HG03469 (cell line): ENCODE results near the gene GALNT6.
"Not testable (repeated sequence)": the region's sequence is repeated elsewhere in the genome, so short reads cannot be mapped to it uniquely, and the experiment has no call there.

Experiments used
- ATAC-seq: cut with Tn5 transposase; IDR thresholded peaks from one replicate; pipeline ENCODE4 v1.9.1; 2021; ENCODE audit warnings: mild to moderate bottlenecking, moderate library complexity, moderate number of reproducible peaks; ENCODE audit not compliant: unreplicated experiment

Gene GALNT6

GRCh38 chr12:51360315-51360714 is 30.9 kb downstream of the GALNT6 start:
- no peak for ATAC-seq

DNA sequence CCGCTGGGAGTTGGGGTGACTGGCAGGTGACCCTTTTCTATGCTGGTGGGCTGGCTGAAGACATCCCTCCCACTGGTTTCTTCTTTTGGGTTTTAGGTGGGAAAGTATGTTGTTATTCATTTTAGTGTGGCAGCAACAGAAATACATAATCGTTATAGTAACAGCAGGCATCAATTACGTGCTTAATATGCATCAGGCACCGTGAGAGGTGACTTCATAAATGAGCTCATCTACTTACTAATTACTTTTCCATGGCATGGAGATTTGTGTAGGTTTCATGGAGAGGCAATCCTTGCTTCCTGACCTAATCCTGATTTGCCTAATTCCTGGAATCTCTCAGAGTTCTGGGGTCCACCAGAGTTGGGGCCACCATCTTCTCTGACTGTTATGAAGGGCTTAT is 31.4 kb downstream of the GALNT6 start:
- no peak for ATAC-seq

DNA sequence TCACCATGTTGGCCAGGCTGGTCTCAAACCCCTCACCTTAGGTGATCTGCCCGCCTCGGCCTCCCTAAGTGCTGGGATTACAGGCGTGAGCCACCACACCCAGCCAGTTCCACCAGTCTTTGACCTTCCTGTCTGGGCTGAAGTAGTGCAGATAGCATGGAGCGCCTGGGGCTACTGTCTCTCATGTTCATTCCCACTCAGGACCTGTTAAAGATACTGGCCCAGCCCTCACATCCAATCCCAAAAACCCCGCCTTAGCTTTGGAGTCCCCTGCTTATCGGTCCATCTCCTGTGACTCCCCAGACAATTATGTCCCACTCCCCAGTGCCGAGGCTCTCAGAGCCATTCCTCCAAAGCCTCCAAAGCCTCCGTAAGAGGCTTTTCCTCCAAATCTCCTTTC is 32.7 kb downstream of the GALNT6 start:
- ATAC-seq: no peak

DNA sequence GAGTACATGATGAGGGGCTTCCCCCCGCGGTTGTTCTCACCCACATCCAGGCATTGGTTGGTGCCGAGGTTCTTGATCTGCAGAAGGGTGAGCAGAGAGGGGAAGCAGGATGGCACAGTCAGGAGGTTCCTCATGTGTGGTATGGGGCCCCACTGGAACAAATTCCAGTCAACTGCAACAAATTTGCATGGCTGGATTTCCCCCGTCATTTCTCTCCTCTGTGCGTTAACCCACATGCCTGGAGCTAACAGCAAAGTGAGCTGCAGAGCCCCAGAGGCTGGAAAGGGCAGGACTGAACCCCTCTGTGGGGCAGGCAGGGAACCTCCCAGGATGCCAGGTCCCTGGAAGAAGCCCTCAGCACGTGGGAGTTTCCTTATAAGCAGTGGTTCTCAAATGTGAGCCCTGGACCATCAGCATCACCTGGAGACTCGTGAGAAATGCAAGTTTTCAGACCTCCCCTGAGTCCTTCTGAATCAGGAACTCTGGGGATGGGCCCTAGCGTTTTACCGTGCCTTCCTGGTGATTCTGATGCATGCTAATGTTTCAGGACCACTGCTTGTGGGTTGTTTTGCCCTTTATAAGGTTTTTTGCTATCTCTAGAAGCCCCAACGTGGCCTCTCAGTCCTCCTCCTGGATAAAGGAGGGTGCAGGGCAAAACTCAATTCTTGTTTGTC is 33.7 kb downstream of the GALNT6 start:
- no peak for ATAC-seq

GRCh38 chr12:51351913-51352532 is 39.2 kb downstream of the GALNT6 start:
- ATAC-seq: no peak

GRCh38 chr12:51349026-51349425 is 42.2 kb downstream of the GALNT6 start:
- no peak for ATAC-seq

- ATAC-seq: no peak
Observed at GRCh38 chr12:51348116-51348515, 43.1 kb downstream of the GALNT6 start.

- no peak for ATAC-seq
Observed at GRCh38 chr12:51346581-51346980, 44.6 kb downstream of the GALNT6 start, which contains the start of gene CELA1. Gene CELA1, minus strand, starts transcription at chr12:51346679. Its CDS starts 41 bp downstream, at chr12:51346638.

DNA sequence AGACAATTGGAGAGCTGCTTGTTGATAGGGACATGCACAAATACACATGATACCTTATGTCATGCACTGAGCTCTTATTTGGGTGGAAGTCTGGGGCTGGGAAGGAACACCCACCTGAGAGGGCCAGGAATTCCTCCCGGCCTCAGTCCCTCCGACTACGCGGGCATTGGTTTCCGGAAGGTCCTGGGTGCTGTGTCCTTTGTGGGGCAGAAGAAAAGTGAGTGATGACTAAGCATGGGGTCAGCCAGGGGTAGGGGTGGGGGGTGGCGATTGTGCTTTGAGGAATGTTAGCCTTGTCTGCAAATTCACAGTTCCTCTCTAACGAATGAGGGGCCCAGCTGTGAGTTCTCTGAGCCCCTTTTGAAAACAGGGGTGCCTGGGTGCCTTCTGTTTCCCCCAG is 45.5 kb downstream of the GALNT6 start:
- ATAC-seq: no peak

GRCh38 chr12:51343201-51343600 is 48.0 kb downstream of the GALNT6 start:
- ATAC-seq: no peak

- no peak for ATAC-seq
Observed at GRCh38 chr12:51342416-51342815, 48.8 kb downstream of the GALNT6 start.

- no peak for ATAC-seq
Observed at GRCh38 chr12:51341251-51342007, 49.8 kb downstream of the GALNT6 start.

- no peak for ATAC-seq
Observed at GRCh38 chr12:51339750-51340149, 51.5 kb downstream of the GALNT6 start.

GRCh38 chr12:51337336-51337735 is 53.9 kb downstream of the GALNT6 start:
- ATAC-seq: not testable (repeated sequence)

DNA sequence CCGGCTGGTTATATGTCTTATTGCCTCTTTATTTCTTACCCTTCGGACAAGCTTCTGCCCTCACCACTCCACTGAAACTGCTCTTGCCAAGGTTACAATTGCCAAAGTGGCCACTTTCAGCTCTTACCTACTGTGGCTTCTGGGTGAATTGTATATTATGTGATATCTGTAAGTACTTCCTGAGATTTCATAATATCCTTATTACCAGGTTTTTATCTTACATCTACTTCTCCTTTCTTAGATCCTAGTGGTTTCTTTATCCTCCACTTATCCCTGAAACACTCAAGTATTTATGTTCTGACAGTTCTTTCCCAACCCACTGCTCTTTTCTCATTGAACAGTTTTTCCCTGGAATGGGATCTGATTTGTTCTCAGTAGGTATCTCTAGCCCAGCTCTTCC is 55.3 kb downstream of the GALNT6 start:
- ATAC-seq: no peak

GRCh38 chr12:51334764-51335163 is 56.4 kb downstream of the GALNT6 start:
- ATAC-seq: no peak

DNA sequence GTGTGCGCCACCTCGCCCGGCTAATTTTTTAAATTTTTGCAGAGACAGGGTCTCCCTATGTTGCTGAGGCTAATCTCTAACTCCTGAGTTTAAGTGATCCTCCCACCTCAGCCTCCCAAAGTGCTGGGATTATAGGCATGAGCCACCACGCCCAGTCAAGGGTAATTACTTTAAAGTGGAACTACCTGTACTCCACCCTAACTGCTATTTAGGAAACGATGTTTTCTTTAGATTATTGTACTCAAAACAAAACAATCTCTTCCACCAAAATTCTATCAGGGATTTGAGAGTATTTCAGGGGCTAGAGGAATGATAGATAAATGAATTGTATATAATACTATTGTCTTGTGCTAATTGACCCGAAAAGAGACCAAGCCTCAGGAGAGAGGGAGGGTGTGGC is 57.7 kb downstream of the GALNT6 start:
- ATAC-seq: no peak

- ATAC-seq: no peak
Observed at GRCh38 chr12:51330186-51330585, 61.0 kb downstream of the GALNT6 start.

DNA sequence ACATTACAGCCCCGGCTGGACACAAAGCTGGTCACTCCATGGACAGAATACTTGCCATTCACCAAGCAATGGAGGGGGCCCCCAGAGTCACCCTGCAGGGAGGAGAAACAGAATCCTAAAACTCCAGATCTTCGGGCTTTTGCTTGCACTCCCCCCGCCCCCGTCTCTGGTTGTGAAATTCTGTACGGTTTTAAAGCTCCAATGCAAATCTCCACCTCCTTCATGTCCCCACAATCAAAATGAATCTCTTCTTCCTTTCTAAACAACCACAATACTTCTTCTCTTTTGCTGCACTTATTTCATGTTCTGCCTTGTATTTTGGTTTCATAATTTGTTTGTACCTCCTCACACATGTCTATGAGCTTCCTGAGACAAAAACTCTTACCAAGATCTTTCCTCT is 61.5 kb downstream of the GALNT6 start:
- ATAC-seq: no peak

GRCh38 chr12:51328587-51328986 is 62.6 kb downstream of the GALNT6 start:
- no peak for ATAC-seq

DNA sequence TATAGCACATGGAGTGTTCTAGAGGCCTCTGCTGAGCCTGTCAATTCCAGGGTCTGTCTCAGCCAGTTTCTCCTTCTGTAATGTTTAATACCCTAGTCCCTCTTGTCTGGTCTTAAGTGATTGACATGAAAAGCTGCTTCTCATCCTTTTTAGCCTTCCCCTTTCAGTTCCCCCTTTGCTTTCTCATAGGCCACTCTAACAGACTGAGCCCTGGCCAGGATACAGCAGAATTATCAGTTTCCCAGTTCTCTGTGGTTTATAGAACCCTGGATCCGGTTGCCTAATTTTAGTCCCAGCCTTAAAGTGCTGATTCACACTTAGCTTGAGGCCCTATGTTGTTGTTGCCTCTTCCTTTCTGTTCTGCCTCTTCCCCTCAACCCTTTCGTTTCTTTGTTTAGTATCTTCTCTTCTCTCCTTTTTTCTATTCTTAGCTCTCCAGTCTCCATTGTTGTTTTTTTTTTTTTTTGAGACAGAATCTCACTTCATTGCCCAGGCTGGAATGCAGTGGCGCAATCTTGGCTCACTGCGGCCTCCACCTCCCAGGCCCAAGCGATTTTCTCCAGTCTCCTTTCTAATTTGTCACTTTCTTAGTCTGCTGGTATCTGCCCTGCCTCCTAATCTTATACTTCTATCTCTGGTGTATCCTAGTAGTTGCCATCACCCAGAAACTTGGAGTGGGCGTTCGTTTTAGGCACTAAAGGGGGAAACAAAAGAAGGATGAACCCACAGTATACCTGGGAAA is 64.3 kb downstream of the GALNT6 start:
- ATAC-seq: no peak
